GM23338 (cell line): Measurements from ENCODE around the gene KCNMB4. TPM values are rescaled to one million over a fixed set of nuclear protein-coding genes. Genes with fewer than 3 reads are reported as not detected.

ENCODE experiments used
- ATAC-seq: fragments of 200-7000 bp; cut with Tn5 transposase; 3 replicates; pipeline ENCODE4 v1.9.1; 2020
- DNase-seq: peaks from one replicate; pipeline ENCODE4 v3.0.0-alpha.2; 2015; ENCODE audit warnings: low spot score
- H2AFZ ChIP-seq: fragments of 200-600 bp; sonication (generic); 2 replicates; pipeline ENCODE4 v1.8.0; 2016; ENCODE audit warnings: antibody characterized with exemption, mild to moderate bottlenecking, moderate library complexity
- H3F3A ChIP-seq: fragments of 200-600 bp; sonication (generic); replicated peaks from 2 replicates; pipeline ENCODE4 v1.8.0; 2017; ENCODE audit warnings: antibody characterized with exemption, mixed run types, low read depth
- H3K27ac ChIP-seq: fragments of 200-600 bp; sonication (generic); 2 replicates; pipeline ENCODE4 v1.6.1; 2016; ENCODE audit warnings: low read depth
- H3K27me3 ChIP-seq: fragments of 200-600 bp; sonication (generic); 2 replicates; pipeline ENCODE4 v1.8.0; 2016; ENCODE audit warnings: mild to moderate bottlenecking, mixed run types, moderate library complexity; ENCODE audit not compliant: insufficient read depth
- H3K36me3 ChIP-seq: fragments of 200-600 bp; sonication (generic); 2 replicates; pipeline ENCODE4 v1.8.0; 2016; ENCODE audit warnings: mild to moderate bottlenecking; ENCODE audit not compliant: insufficient read depth
- H3K4me1 ChIP-seq: fragments of 200-600 bp; sonication (generic); 2 replicates; pipeline ENCODE4 v1.8.0; 2016; ENCODE audit warnings: mild to moderate bottlenecking, moderate library complexity; ENCODE audit not compliant: insufficient read depth
- H3K4me2 ChIP-seq: fragments of 200-600 bp; sonication (generic); 2 replicates; pipeline ENCODE4 v1.7.1; 2017; ENCODE audit warnings: mixed run types
- H3K4me3 ChIP-seq: fragments of 200-600 bp; sonication (generic); 2 replicates; pipeline ENCODE4 v1.6.1; 2016; ENCODE audit warnings: mixed run types
- H3K79me2 ChIP-seq: fragments of 200-600 bp; sonication (generic); replicated peaks from 2 replicates; pipeline ENCODE4 v1.8.0; 2017; ENCODE audit warnings: mild to moderate bottlenecking; ENCODE audit not compliant: insufficient read depth
- H3K9me2 ChIP-seq: fragments of 200-600 bp; sonication (generic); 2 replicates; pipeline ENCODE4 v1.8.0; 2017; ENCODE audit not compliant: insufficient read depth
- H4K20me1 ChIP-seq: fragments of 200-600 bp; sonication (generic); replicated peaks from 2 replicates; pipeline ENCODE4 v1.8.0; 2017; ENCODE audit warnings: mild to moderate bottlenecking; ENCODE audit not compliant: insufficient read depth
- H3K27ac Mint-ChIP-seq: 2 replicates; pipeline ENCODE4 v1.8.0; 2020; ENCODE audit warnings: inconsistent platforms, mild to moderate bottlenecking, moderate library complexity, mixed read lengths
- H3K27me3 Mint-ChIP-seq: 3 replicates; pipeline ENCODE4 v1.8.0; 2022; ENCODE audit warnings: low read depth, mild to moderate bottlenecking, moderate library complexity, mixed read lengths, inconsistent platforms; ENCODE audit not compliant: insufficient read depth, poor library complexity
- H3K36me3 Mint-ChIP-seq: 3 replicates; pipeline ENCODE4 v1.8.0; 2021; ENCODE audit warnings: low read depth, mild to moderate bottlenecking, inconsistent platforms, moderate library complexity, mixed read lengths
- H3K4me1 Mint-ChIP-seq: 3 replicates; pipeline ENCODE4 v1.8.0; 2020; ENCODE audit warnings: mild to moderate bottlenecking, inconsistent platforms, mixed read lengths
- H3K4me3 Mint-ChIP-seq: 3 replicates; pipeline ENCODE4 v1.8.0; 2021; ENCODE audit warnings: moderate library complexity, mild to moderate bottlenecking, inconsistent platforms, mixed read lengths
- H3K9me3 Mint-ChIP-seq: 3 replicates; pipeline ENCODE4 v1.8.0; 2020; ENCODE audit warnings: moderate library complexity, mild to moderate bottlenecking, inconsistent platforms, mixed read lengths
- CREB1 ChIP-seq: fragments of 250-450 bp; sonication (Bioruptor Pico); IDR thresholded peaks from 2 replicates; pipeline ENCODE4 v1.5.0; 2020; ENCODE audit warnings: low read depth, mild to moderate bottlenecking, moderate library complexity
- EZH2 ChIP-seq: fragments of 200-600 bp; sonication (generic); IDR thresholded peaks from one replicate; pipeline ENCODE4 v1.8.0; 2017; ENCODE audit warnings: antibody characterized with exemption, mild to moderate bottlenecking, low read depth; ENCODE audit not compliant: unreplicated experiment
- EZH2phosphoT487 ChIP-seq: fragments of 200-600 bp; sonication (generic); IDR thresholded peaks from one replicate; pipeline ENCODE4 v1.8.1; 2018; ENCODE audit warnings: antibody characterized with exemption; ENCODE audit not compliant: unreplicated experiment
- JUNB ChIP-seq: IDR thresholded peaks from one replicate; pipeline ENCODE4 v1.6.1; 2016; ENCODE audit warnings: antibody characterized with exemption; ENCODE audit not compliant: unreplicated experiment
- NANOG ChIP-seq: IDR thresholded peaks from 2 replicates; pipeline ENCODE4 v1.6.1; 2016; ENCODE audit warnings: antibody characterized with exemption, borderline replicate concordance
- POLR2AphosphoS5 ChIP-seq: IDR thresholded peaks from 2 replicates; pipeline ENCODE4 v1.6.1; 2016; ENCODE audit warnings: antibody characterized with exemption, low read depth
- STAT1 ChIP-seq: IDR thresholded peaks from one replicate; pipeline ENCODE4 v1.6.1; 2016; ENCODE audit warnings: antibody characterized with exemption; ENCODE audit not compliant: unreplicated experiment
- ZNF114 ChIP-seq: fragments of 250-450 bp; sonication (Bioruptor Pico); IDR thresholded peaks from 2 replicates; pipeline ENCODE4 v1.5.0; 2020; ENCODE audit warnings: mild to moderate bottlenecking, moderate library complexity
- ZNF331 ChIP-seq: fragments of 250-450 bp; sonication (Bioruptor Pico); IDR thresholded peaks from 2 replicates; pipeline ENCODE4 v1.5.0; 2020; ENCODE audit warnings: low read depth, mild to moderate bottlenecking, moderate library complexity
- polyA plus RNA-seq: library from polyadenylated mRNA; unstranded; fragments of >200 nt; fragmentation: Nextera tagmentation; extraction: Ambion mirVana; gene quantifications from 2 replicates; pipeline ENCODE4 v1.2.1, GENCODE V29; 2016
- total RNA-seq: library from RNA; depleted of rRNA; stranded (reverse); fragments of >200 nt; shearing (Covaris generic); gene quantifications from 2 replicates; pipeline ENCODE4 v1.2.3, GENCODE V29; 2014
- TF ChIP-seq, protein P1 (sequence below): fragments of 250-450 bp; sonication (Bioruptor Pico); IDR thresholded peaks from 2 replicates; pipeline ENCODE4 v1.5.0; 2020; ENCODE audit warnings: mild to moderate bottlenecking, moderate library complexity
- TF ChIP-seq, protein P2 (sequence below), 2 experiments: fragments of 200-600 bp in 1 of 2; sonication (generic) in 1 of 2; conservative IDR thresholded peaks; 2 replicates each; pipeline versions ENCODE4 v1.5.1 to v1.6.1; 2016 to 2017; ENCODE audit warnings: antibody characterized with exemption in 2 of 2, low read depth in 2 of 2, mild to moderate bottlenecking in 2 of 2, moderate library complexity in 1 of 2
- TF ChIP-seq, protein P3 (sequence below): IDR thresholded peaks from one replicate; pipeline ENCODE4 v1.6.1; 2018; ENCODE audit warnings: antibody characterized with exemption; ENCODE audit not compliant: unreplicated experiment
- TF ChIP-seq, protein P4 (sequence below): IDR thresholded peaks from 2 replicates; pipeline ENCODE4 v1.6.1; 2016; ENCODE audit warnings: antibody characterized with exemption

Gene KCNMB4
- total and polyA plus RNA-seq, 2 experiments from 2014 or later = 9.4 to 14.7 TPM

DNA sequence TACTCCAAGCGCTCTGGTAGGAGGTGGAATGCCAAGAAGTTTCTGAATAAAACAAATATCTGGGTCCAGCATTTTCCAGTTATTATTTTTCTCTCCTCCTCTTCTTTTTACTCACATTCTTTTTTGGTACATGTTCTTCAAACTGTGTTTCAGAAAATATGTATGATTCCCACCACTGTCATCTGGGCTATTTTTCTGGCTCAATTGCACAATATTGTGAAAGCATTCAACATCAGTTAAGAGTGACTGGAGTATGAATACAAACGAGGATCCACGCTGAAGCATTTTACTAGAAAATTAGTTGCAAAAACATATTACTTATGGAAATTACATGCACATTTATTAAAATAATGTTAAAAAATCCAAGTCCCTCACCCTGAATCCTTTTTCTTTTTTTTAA, 61.5 kb downstream of the KCNMB4 start:
- no peak overlapping the region for H2AFZ ChIP-seq
- no peak overlapping the region for H3K27ac Mint-ChIP-seq
- no peak overlapping the region for H3K4me2 ChIP-seq
- no peaks in the 10 kb centered on the region for H3K9me2 ChIP-seq
- no peaks in the 10 kb centered on the region for H3K4me1 Mint-ChIP-seq
- no peaks in the 10 kb centered on the region for H3K9me3 Mint-ChIP-seq
- no peak overlapping the region for H3K27ac ChIP-seq
- no peaks in the 10 kb centered on the region for H3K79me2 ChIP-seq
- TF ChIP-seq, protein P1, sequence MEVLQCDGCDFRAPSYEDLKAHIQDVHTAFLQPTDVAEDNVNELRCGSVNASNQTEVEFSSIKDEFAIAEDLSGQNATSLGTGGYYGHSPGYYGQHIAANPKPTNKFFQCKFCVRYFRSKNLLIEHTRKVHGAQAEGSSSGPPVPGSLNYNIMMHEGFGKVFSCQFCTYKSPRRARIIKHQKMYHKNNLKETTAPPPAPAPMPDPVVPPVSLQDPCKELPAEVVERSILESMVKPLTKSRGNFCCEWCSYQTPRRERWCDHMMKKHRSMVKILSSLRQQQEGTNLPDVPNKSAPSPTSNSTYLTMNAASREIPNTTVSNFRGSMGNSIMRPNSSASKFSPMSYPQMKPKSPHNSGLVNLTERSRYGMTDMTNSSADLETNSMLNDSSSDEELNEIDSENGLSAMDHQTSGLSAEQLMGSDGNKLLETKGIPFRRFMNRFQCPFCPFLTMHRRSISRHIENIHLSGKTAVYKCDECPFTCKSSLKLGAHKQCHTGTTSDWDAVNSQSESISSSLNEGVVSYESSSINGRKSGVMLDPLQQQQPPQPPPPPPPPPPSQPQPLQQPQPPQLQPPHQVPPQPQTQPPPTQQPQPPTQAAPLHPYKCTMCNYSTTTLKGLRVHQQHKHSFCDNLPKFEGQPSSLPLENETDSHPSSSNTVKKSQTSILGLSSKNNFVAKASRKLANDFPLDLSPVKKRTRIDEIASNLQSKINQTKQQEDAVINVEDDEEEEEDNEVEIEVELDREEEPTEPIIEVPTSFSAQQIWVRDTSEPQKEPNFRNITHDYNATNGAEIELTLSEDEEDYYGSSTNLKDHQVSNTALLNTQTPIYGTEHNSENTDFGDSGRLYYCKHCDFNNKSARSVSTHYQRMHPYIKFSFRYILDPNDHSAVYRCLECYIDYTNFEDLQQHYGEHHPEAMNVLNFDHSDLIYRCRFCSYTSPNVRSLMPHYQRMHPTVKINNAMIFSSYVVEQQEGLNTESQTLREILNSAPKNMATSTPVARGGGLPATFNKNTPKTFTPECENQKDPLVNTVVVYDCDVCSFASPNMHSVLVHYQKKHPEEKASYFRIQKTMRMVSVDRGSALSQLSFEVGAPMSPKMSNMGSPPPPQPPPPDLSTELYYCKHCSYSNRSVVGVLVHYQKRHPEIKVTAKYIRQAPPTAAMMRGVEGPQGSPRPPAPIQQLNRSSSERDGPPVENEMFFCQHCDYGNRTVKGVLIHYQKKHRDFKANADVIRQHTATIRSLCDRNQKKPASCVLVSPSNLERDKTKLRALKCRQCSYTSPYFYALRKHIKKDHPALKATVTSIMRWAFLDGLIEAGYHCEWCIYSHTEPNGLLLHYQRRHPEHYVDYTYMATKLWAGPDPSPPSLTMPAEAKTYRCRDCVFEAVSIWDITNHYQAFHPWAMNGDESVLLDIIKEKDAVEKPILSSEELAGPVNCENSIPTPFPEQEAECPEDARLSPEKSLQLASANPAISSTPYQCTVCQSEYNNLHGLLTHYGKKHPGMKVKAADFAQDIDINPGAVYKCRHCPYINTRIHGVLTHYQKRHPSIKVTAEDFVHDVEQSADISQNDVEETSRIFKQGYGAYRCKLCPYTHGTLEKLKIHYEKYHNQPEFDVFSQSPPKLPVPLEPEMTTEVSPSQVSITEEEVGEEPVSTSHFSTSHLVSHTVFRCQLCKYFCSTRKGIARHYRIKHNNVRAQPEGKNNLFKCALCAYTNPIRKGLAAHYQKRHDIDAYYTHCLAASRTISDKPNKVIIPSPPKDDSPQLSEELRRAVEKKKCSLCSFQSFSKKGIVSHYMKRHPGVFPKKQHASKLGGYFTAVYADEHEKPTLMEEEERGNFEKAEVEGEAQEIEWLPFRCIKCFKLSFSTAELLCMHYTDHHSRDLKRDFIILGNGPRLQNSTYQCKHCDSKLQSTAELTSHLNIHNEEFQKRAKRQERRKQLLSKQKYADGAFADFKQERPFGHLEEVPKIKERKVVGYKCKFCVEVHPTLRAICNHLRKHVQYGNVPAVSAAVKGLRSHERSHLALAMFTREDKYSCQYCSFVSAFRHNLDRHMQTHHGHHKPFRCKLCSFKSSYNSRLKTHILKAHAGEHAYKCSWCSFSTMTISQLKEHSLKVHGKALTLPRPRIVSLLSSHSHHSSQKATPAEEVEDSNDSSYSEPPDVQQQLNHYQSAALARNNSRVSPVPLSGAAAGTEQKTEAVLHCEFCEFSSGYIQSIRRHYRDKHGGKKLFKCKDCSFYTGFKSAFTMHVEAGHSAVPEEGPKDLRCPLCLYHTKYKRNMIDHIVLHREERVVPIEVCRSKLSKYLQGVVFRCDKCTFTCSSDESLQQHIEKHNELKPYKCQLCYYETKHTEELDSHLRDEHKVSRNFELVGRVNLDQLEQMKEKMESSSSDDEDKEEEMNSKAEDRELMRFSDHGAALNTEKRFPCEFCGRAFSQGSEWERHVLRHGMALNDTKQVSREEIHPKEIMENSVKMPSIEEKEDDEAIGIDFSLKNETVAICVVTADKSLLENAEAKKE (CRISPR knock-in tag) = no peak
- TF ChIP-seq NANOG = no peak
- TF ChIP-seq, protein P2, sequence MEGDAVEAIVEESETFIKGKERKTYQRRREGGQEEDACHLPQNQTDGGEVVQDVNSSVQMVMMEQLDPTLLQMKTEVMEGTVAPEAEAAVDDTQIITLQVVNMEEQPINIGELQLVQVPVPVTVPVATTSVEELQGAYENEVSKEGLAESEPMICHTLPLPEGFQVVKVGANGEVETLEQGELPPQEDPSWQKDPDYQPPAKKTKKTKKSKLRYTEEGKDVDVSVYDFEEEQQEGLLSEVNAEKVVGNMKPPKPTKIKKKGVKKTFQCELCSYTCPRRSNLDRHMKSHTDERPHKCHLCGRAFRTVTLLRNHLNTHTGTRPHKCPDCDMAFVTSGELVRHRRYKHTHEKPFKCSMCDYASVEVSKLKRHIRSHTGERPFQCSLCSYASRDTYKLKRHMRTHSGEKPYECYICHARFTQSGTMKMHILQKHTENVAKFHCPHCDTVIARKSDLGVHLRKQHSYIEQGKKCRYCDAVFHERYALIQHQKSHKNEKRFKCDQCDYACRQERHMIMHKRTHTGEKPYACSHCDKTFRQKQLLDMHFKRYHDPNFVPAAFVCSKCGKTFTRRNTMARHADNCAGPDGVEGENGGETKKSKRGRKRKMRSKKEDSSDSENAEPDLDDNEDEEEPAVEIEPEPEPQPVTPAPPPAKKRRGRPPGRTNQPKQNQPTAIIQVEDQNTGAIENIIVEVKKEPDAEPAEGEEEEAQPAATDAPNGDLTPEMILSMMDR (conservative IDR thresholded peaks at IDR 0.05; ENCODE audit: low read depth in 2 of 2) = no peak
- TF ChIP-seq, protein P3, sequence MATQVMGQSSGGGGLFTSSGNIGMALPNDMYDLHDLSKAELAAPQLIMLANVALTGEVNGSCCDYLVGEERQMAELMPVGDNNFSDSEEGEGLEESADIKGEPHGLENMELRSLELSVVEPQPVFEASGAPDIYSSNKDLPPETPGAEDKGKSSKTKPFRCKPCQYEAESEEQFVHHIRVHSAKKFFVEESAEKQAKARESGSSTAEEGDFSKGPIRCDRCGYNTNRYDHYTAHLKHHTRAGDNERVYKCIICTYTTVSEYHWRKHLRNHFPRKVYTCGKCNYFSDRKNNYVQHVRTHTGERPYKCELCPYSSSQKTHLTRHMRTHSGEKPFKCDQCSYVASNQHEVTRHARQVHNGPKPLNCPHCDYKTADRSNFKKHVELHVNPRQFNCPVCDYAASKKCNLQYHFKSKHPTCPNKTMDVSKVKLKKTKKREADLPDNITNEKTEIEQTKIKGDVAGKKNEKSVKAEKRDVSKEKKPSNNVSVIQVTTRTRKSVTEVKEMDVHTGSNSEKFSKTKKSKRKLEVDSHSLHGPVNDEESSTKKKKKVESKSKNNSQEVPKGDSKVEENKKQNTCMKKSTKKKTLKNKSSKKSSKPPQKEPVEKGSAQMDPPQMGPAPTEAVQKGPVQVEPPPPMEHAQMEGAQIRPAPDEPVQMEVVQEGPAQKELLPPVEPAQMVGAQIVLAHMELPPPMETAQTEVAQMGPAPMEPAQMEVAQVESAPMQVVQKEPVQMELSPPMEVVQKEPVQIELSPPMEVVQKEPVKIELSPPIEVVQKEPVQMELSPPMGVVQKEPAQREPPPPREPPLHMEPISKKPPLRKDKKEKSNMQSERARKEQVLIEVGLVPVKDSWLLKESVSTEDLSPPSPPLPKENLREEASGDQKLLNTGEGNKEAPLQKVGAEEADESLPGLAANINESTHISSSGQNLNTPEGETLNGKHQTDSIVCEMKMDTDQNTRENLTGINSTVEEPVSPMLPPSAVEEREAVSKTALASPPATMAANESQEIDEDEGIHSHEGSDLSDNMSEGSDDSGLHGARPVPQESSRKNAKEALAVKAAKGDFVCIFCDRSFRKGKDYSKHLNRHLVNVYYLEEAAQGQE = no peak
- TF ChIP-seq, protein P4, sequence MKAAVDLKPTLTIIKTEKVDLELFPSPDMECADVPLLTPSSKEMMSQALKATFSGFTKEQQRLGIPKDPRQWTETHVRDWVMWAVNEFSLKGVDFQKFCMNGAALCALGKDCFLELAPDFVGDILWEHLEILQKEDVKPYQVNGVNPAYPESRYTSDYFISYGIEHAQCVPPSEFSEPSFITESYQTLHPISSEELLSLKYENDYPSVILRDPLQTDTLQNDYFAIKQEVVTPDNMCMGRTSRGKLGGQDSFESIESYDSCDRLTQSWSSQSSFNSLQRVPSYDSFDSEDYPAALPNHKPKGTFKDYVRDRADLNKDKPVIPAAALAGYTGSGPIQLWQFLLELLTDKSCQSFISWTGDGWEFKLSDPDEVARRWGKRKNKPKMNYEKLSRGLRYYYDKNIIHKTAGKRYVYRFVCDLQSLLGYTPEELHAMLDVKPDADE = no peak
- TF ChIP-seq JUNB = no peak
- no peak for TF ChIP-seq EZH2phosphoT487
- no peak for TF ChIP-seq CREB1
- TF ChIP-seq EZH2 = no peak
- TF ChIP-seq ZNF331 = no peak
- no peak for TF ChIP-seq POLR2AphosphoS5
- TF ChIP-seq STAT1 = no peak
- no peak for TF ChIP-seq ZNF114
- peaks cover 6% of the 10 kb centered on the region for H3K27me3 Mint-ChIP-seq
- H3F3A ChIP-seq = no peaks in the 10 kb centered on the region
- H3K27me3 ChIP-seq = no peaks in the 10 kb centered on the region
- peaks cover 4% of the 10 kb centered on the region; the same call in 1 of the 2 replicates for H4K20me1 ChIP-seq
- H3K36me3 Mint-ChIP-seq = peaks cover 22% of the 10 kb centered on the region
- H3K4me1 ChIP-seq = no peaks in the 10 kb centered on the region
- H3K4me3 Mint-ChIP-seq = no peak overlapping the region
- no peak overlapping the region for H3K4me3 ChIP-seq
- no peak for ATAC-seq
- DNase-seq = no peak
- H3K36me3 ChIP-seq = no peaks in the 10 kb centered on the region
